K562 (cell line): ENCODE measurements around the gene ACTR3. TPM values are rescaled to one million over a fixed set of nuclear protein-coding genes. Genes with fewer than 3 reads are reported as not detected.

Experiments used
- ATAC-seq: fragments of 200-7000 bp; cut with Tn5 transposase; 3 replicates; pipeline ENCODE4 v1.9.1; 2020; ENCODE audit warnings: moderate library complexity
- BruUV-seq: library from RNA; stranded (reverse); fragments of 400-500 nt; replicated peaks from 2 replicates; lab custom pipeline; 2021; lab: Mats Ljungman, UMichigan
- CTCF ChIA-PET: fragments of 300-600 bp; formaldehyde crosslinking; extraction: SDS; loops from one replicate; lab custom pipeline; 2021; ENCODE audit warnings: low intra/inter-chr PET ratio; lab: Yijun Ruan, JAX
- POLR2A ChIA-PET: fragments of 300-600, 350-650 bp; sonication (Branson Sonifier 250); formaldehyde crosslinking; extraction: SDS; loops from one replicate; lab custom pipeline; 2021; ENCODE audit warnings: antibody characterized with exemption, inconsistent platforms; lab: Yijun Ruan, JAX
- DNase-seq, 4 experiments: peaks; one replicate each; pipeline versions ENCODE4 v3.0.0 to v3.0.0-alpha.2; 2011 to 2018; ENCODE audit warnings: low spot score in 3 of 4, mixed read lengths in 3 of 4; ENCODE audit errors: extremely low read depth in 1 of 4
- FAIRE-seq: peaks from 2 replicates; lab custom pipeline; 2011; peaks lifted over from hg19 to GRCh38; lab: Jason Lieb, UNC
- H2AFZ ChIP-seq: 2 replicates; pipeline ENCODE4 v1.6.0; 2011; ENCODE audit warnings: low read depth, low read length, control low read depth, inconsistent platforms
- H3K27ac ChIP-seq: fragments of 200-600 bp; 3 replicates; pipeline ENCODE4 v1.8.0; 2011; ENCODE audit warnings: low read depth, mild to moderate bottlenecking, control low read depth, inconsistent platforms, low read length, moderate library complexity, mixed read lengths; ENCODE audit errors: extremely low read depth
- H3K27me3 ChIP-seq, 2 experiments: fragments of 300-600 bp in 1 of 2; 2 replicates in 1 of 2; 3 replicates in 1 of 2; pipeline versions ENCODE4 v1.6.0 to v1.8.0; 2011; ENCODE audit warnings: inconsistent platforms in 2 of 2, low read length in 2 of 2, mild to moderate bottlenecking in 1 of 2, mixed read lengths in 1 of 2, moderate library complexity in 1 of 2; ENCODE audit not compliant: control insufficient read depth in 2 of 2, insufficient read depth in 2 of 2
- H3K36me3 ChIP-seq: fragments of 300-600 bp; 3 replicates; pipeline ENCODE4 v1.8.0; 2011; ENCODE audit warnings: mild to moderate bottlenecking, low read length, inconsistent platforms; ENCODE audit not compliant: control insufficient read depth, insufficient read depth
- H3K4me1 ChIP-seq, 2 experiments: fragments of 200-600 bp in 1 of 2; replicated peaks in 1 of 2; 2 replicates in 1 of 2; 3 replicates in 1 of 2; pipeline versions ENCODE4 v1.5.1 to v1.8.0; 2011; ENCODE audit warnings: inconsistent platforms in 2 of 2, low read length in 2 of 2, mild to moderate bottlenecking in 1 of 2, mixed read lengths in 1 of 2, moderate library complexity in 1 of 2; ENCODE audit not compliant: control insufficient read depth in 2 of 2, insufficient read depth in 2 of 2
- H3K4me2 ChIP-seq: 2 replicates; pipeline ENCODE4 v1.6.1; 2011; ENCODE audit warnings: low read length, control low read depth, inconsistent platforms, mixed read lengths; ENCODE audit not compliant: insufficient read depth
- H3K4me3 ChIP-seq: fragments of 200-600 bp; sonication (generic), shearing (Covaris generic); 2 replicates; pipeline ENCODE4 v1.5.1; 2016; ENCODE audit warnings: control low read depth, inconsistent platforms
- H3K79me2 ChIP-seq: fragments of 200-600 bp; 3 replicates; pipeline ENCODE4 v1.8.0; 2011; ENCODE audit warnings: low read length, inconsistent platforms; ENCODE audit not compliant: control insufficient read depth, insufficient read depth
- H3K9ac ChIP-seq, 2 experiments: 2 replicates each; pipeline versions ENCODE4 v1.6.0 to v1.6.1; 2011; ENCODE audit warnings: low read depth in 2 of 2, low read length in 2 of 2, control low read depth in 1 of 2, inconsistent platforms in 1 of 2, mild to moderate bottlenecking in 1 of 2, mixed read lengths in 1 of 2; ENCODE audit not compliant: insufficient read depth in 1 of 2
- H3K9me1 ChIP-seq: one replicate; pipeline ENCODE4 v1.6.0; 2011; ENCODE audit warnings: inconsistent platforms, mild to moderate bottlenecking, low read length, moderate library complexity; ENCODE audit not compliant: control insufficient read depth, insufficient read depth
- H3K9me3 ChIP-seq: replicated peaks from 2 replicates; pipeline ENCODE4 v1.5.1; 2011; ENCODE audit warnings: low read depth, low read length, inconsistent platforms; ENCODE audit not compliant: control insufficient read depth, insufficient read depth
- H4K20me1 ChIP-seq: replicated peaks from 2 replicates; pipeline ENCODE4 v1.6.1; 2011; ENCODE audit warnings: low read length, inconsistent platforms, mixed read lengths; ENCODE audit not compliant: control insufficient read depth, insufficient read depth
- ARID2 ChIP-seq: fragments of 450-650 bp; IDR thresholded peaks from 2 replicates; pipeline ENCODE4 v1.6.1; 2017; ENCODE audit warnings: antibody characterized with exemption, mild to moderate bottlenecking
- CBX3 ChIP-seq, 2 experiments: IDR thresholded peaks; 1 replicate in 1 of 2; 2 replicates in 1 of 2; pipeline ENCODE4 v1.6.1; 2012; ENCODE audit warnings: inconsistent platforms in 2 of 2, low read length in 2 of 2, borderline replicate concordance in 1 of 2, control low read depth in 1 of 2
- CHD2 ChIP-seq: IDR thresholded peaks from 2 replicates; pipeline ENCODE4 v1.6.1; 2011; ENCODE audit warnings: low read depth, low read length
- CLOCK ChIP-seq: fragments of 250-450 bp; sonication (Bioruptor Pico); IDR thresholded peaks from 2 replicates; pipeline ENCODE4 v1.4.0; 2020; ENCODE audit warnings: mild to moderate bottlenecking, moderate library complexity, borderline replicate concordance
- DDX20 ChIP-seq: fragments of 450-650 bp; IDR thresholded peaks from 2 replicates; pipeline ENCODE4 v1.6.1; 2016; ENCODE audit warnings: missing genetic modification characterization, low read depth, mild to moderate bottlenecking, missing compliant biosample characterization, moderate library complexity
- FOXJ2 ChIP-seq: fragments of 200-800 bp; sonication (Bioruptor generic); IDR thresholded peaks from 2 replicates; pipeline ENCODE4 v1.6.1; 2016; ENCODE audit warnings: missing genetic modification characterization, missing compliant biosample characterization
- HMG20A ChIP-seq: fragments of 450-650 bp; formaldehyde crosslinking; conservative IDR thresholded peaks from 2 replicates; pipeline ENCODE4 v1.4.0; 2020; ENCODE audit warnings: mild to moderate bottlenecking, mixed read lengths
- KAT8 ChIP-seq: fragments of 450-650 bp; IDR thresholded peaks from 2 replicates; pipeline ENCODE4 v1.6.1; 2016; ENCODE audit warnings: low read depth, mild to moderate bottlenecking
- MAFK ChIP-seq: IDR thresholded peaks from 2 replicates; pipeline ENCODE4 v1.6.1; 2011; ENCODE audit warnings: low read length, improper control_type of control experiment
- NFYB ChIP-seq: IDR thresholded peaks from 2 replicates; pipeline ENCODE4 v1.6.1; 2011; ENCODE audit warnings: mild to moderate bottlenecking, moderate library complexity; ENCODE audit not compliant: insufficient read length; ENCODE audit errors: extremely low read depth
- PKNOX1 ChIP-seq: fragments of 450-650 bp; IDR thresholded peaks from 2 replicates; pipeline ENCODE4 v1.6.1; 2016
- SNAPC5 ChIP-seq: fragments of 250-450 bp; sonication (Bioruptor Pico); IDR thresholded peaks from 2 replicates; pipeline ENCODE4 v1.8.0; 2021; ENCODE audit warnings: moderate library complexity, mild to moderate bottlenecking, inconsistent platforms
- SREBF2 ChIP-seq: sonication (generic); formaldehyde crosslinking; IDR thresholded peaks from 2 replicates; pipeline ENCODE4 v1.4.0; 2020; ENCODE audit warnings: mild to moderate bottlenecking, missing genetic modification reagents
- ZKSCAN1 ChIP-seq: fragments of 150-350 bp; IDR thresholded peaks from 2 replicates; pipeline ENCODE4 v1.6.1; 2016; ENCODE audit warnings: low read depth, low read length
- ZNF212 ChIP-seq: fragments of 450-650 bp; formaldehyde crosslinking; IDR thresholded peaks from 2 replicates; pipeline ENCODE4 v1.4.0; 2020; ENCODE audit warnings: mild to moderate bottlenecking
- ZNF232 ChIP-seq: sonication (generic); formaldehyde crosslinking; IDR thresholded peaks from 2 replicates; pipeline ENCODE4 v1.8.0; 2022; ENCODE audit warnings: mild to moderate bottlenecking, missing genetic modification reagents
- ZNF586 ChIP-seq: fragments of 450-650 bp; formaldehyde crosslinking; conservative IDR thresholded peaks from 2 replicates; pipeline ENCODE4 v1.4.0; 2020; ENCODE audit warnings: mild to moderate bottlenecking, moderate library complexity
- WGBS: fragments of 100-300 bp; shearing (Covaris generic); methylation state at CpG from one replicate; pipeline ENCODE4 v1.1.6; 2016; ENCODE audit warnings: low coverage, mixed read lengths; ENCODE audit not compliant: insufficient coverage; ENCODE audit errors: missing lambda C conversion rate; 5-methylcytosine and 5-hydroxymethylcytosine counted together
- in situ Hi-C: fragments of 300-500 bp; cut with MboI; formaldehyde crosslinking; loops from 4 replicates; pipeline ENCODE4 v1.15.0; 2018; ENCODE audit warnings: inconsistent platforms, mixed read lengths
- intact Hi-C: fragments of 100-400 bp; cut with micrococcal nuclease; formaldehyde crosslinking; loops from 2 replicates; pipeline ENCODE4 v1.14.2; 2022
- polyA plus RNA-seq, 8 experiments: library from polyadenylated mRNA; depleted of rRNA in 4 of 8; stranded (reverse) in 5 of 8; unstranded in 3 of 8; fragments of >200 nt; fragmentation: Nextera tagmentation in 2 of 8; fragmentation: Illumina TruSeq in 1 of 8; extraction: Ambion mirVana in 2 of 8; extraction: Trizol in 1 of 8; gene quantifications; 2 replicates each; pipeline versions ENCODE4 v1.2.1 to v1.2.3, GENCODE V29; 2011 to 2014; ENCODE audit warnings: inconsistent platforms in 1 of 8, missing spikeins in 1 of 8
- total RNA-seq, 7 experiments: library from RNA; depleted of rRNA in 6 of 7; stranded (reverse); fragments of >200 nt in 6 of 7; fragmentation: Illumina TruSeq in 2 of 7; extraction: Trizol in 2 of 7; gene quantifications; 2 replicates each; pipeline versions ENCODE4 v1.2.1 to v1.2.3, GENCODE V29; 2011 to 2021; ENCODE audit warnings: low replicate concordance in 1 of 7

ACTR3 gene
- total and polyA plus RNA-seq, 9 of the 15 experiments (the other 6 are each of a cell fraction or from before 2014, with no cell fraction given), result 49.0 to 354 (median 249) TPM

DNA sequence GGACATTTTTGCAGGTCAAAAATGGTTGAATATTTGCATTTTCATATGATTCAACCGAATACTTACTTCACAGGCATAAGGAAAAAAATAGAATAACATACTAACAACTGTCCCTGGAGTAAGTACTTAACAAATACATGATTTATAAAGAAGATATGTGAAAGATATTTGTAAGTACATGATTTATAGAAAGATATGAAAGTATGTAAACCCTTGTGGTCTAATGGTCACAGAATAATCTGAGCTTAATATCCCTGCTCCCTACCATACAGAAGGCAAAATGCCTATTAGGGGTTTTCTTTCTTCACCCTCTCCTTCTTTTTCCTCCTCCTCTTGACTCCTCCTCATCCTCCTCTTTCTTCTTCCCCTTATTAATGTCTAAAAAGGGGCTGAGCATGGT, 20.6 kb upstream of the ACTR3 start:
- intact Hi-C loops (no loop called here), in situ Hi-C loops (no loop called here)
- H3K4me1 ChIP-seq, result no peaks in the 10 kb centered on the region; a peak in 1 of 5 replicates
- no peak overlapping the region for H3K4me2 ChIP-seq
- H3K4me3 ChIP-seq, result no peak overlapping the region
- POLR2A ChIA-PET, result interaction anchor here (1.0 kb wide), 1 partner anchor 19 kb away, joined by 3 read pairs; no protein-coding TSS in a partner anchor
- 43% methylated on average over 1 of the region's 1 CpG for WGBS
- no peaks in the 10 kb centered on the region for H3K27me3 ChIP-seq
- no TSS peak for BruUV-seq
- TF ChIP-seq MAFK, result no peak
- no peak for TF ChIP-seq ZKSCAN1
- no peak for TF ChIP-seq HMG20A (CRISPR knock-in tag)
- no peak for TF ChIP-seq DDX20
- no peak for TF ChIP-seq FOXJ2 (tag)
- no peak for TF ChIP-seq ZNF586
- no peak for TF ChIP-seq NFYB
- TF ChIP-seq CBX3 (IDR thresholded peaks at IDR 0.05; ENCODE audit: borderline replicate concordance in 1 of 2, low read length in 2 of 2), result no peak
- no peak for TF ChIP-seq PKNOX1
- no peak for TF ChIP-seq ZNF232
- TF ChIP-seq ARID2, result no peak
- TF ChIP-seq ZNF212 (CRISPR knock-in tag), result no peak
- no peak for TF ChIP-seq CLOCK
- TF ChIP-seq KAT8, result no peak
- no peak for TF ChIP-seq SNAPC5 (CRISPR knock-in tag)
- TF ChIP-seq SREBF2 (CRISPR knock-in tag), result no peak
- TF ChIP-seq CHD2, result no peak
- no peak overlapping the region for H2AFZ ChIP-seq
- DNase-seq (no peak), FAIRE-seq (no peak), ATAC-seq (no peak)
- no peak overlapping the region for H3K27ac ChIP-seq
- H4K20me1 ChIP-seq, result no peaks in the 10 kb centered on the region
- H3K36me3 ChIP-seq, result no peaks in the 10 kb centered on the region
- H3K9me1 ChIP-seq, result no peaks in the 10 kb centered on the region
- H3K79me2 ChIP-seq, result no peaks in the 10 kb centered on the region
- no peak overlapping the region for H3K9ac ChIP-seq
- CTCF ChIA-PET, result no interaction called here
- H3K9me3 ChIP-seq, result no peaks in the 10 kb centered on the region
